ENCODE measurements around the gene DNAH14.
"Not testable (repeated sequence)": the region's sequence is repeated elsewhere in the genome, so short reads cannot be mapped to it uniquely, and the experiment has no call there.

DNAH14 gene

DNA sequence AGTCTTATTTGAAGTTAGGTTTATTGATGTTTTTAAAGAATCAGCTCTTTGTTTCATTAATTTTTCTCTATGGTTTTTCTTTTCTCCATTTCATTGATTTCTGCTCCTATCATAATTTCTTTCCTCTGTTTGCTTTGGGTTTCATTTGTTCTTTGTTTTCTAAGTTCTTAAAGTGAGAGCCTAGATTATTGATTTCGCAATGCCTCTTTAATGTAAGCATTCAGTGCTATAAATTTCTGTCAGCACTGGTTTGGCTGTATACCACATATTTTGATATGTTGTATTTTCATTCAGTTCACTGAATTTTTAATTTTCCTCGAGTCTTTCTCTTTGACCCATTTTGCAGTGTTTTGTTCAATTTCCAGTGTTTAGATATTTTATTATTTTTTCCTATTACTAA is 68.7 kb downstream of the DNAH14 start:
- no peaks in the 10 kb centered on the region for H3K27me3 ChIP-seq (ENCODE audit: low read depth, low read length)
- H3K36me3 ChIP-seq (ENCODE audit: control insufficient read depth in 1 of 2, insufficient read depth in 2 of 2, low read length in 2 of 2) = no peaks in the 10 kb centered on the region
- no peak overlapping the region for H3K4me3 ChIP-seq (ENCODE audit: low read depth in 1 of 2, low read length in 2 of 2)
- peaks cover 0 to 11% of the 10 kb centered on the region in 2 donors for H3K9me3 ChIP-seq (ENCODE audit: control insufficient read depth in 1 of 2, low read length in 2 of 2)
- H3K4me1 ChIP-seq (ENCODE audit: control insufficient read depth in 1 of 2, insufficient read depth in 2 of 2, low read length in 2 of 2) = no peaks in the 10 kb centered on the region
- no peak overlapping the region for H3K27ac ChIP-seq (ENCODE audit: low read length)

DNA sequence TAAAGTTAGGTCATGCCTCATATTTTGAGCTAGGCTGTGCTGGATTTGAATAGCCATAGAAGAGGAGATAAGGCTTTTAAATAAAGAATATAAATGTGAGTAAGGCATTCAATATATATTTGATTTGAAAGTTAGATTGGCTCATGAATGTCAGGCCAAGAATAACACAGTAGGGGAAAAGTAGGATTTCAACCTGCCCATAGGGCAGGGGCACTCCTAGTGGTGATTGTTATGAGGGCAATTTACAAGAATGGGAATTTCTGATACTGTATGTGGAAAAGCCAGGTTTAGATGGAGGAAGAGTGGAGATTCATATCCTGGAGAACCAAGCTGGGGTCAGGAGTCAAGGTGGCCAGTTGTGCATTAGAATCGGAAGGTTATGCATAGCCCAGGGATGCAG is 74.9 kb downstream of the DNAH14 start:
- no peak overlapping the region for H3K4me3 ChIP-seq (ENCODE audit: low read depth in 1 of 2, low read length in 2 of 2)
- H3K27ac ChIP-seq (ENCODE audit: low read length) = no peak overlapping the region
- H3K27me3 ChIP-seq (ENCODE audit: low read depth, low read length) = no peaks in the 10 kb centered on the region
- H3K4me1 ChIP-seq (ENCODE audit: control insufficient read depth in 1 of 2, insufficient read depth in 2 of 2, low read length in 2 of 2) = no peaks in the 10 kb centered on the region
- H3K9me3 ChIP-seq (ENCODE audit: control insufficient read depth in 1 of 2, low read length in 2 of 2) = peaks cover 0 to 8% of the 10 kb centered on the region in 2 donors
- H3K36me3 ChIP-seq (ENCODE audit: control insufficient read depth in 1 of 2, insufficient read depth in 2 of 2, low read length in 2 of 2) = no peaks in the 10 kb centered on the region

DNA sequence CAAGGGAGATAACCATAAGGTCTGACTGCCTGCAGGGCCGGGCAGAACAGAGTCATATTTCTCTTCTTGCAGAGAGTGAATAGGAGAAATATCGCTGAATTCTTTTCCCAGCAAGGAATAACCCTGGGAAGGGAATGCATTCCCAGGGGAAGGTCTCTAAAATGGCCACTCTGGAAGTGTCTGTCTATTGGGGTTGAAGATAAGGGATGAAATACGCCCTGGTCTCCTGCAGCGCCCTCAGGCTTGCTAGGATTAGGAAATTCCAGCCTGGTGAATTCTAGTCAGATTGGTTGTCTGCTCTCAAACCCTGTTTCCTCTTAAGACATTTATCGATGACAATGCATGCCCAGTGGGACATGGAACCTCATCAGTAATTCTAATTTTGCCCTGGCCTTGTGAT is 76.9 kb downstream of the DNAH14 start:
- H3K27me3 ChIP-seq (ENCODE audit: low read depth, low read length); H3K4me1 ChIP-seq (ENCODE audit: control insufficient read depth in 1 of 2, insufficient read depth in 2 of 2, low read length in 2 of 2); H3K27ac ChIP-seq (ENCODE audit: low read length): not testable (repeated sequence)

DNA sequence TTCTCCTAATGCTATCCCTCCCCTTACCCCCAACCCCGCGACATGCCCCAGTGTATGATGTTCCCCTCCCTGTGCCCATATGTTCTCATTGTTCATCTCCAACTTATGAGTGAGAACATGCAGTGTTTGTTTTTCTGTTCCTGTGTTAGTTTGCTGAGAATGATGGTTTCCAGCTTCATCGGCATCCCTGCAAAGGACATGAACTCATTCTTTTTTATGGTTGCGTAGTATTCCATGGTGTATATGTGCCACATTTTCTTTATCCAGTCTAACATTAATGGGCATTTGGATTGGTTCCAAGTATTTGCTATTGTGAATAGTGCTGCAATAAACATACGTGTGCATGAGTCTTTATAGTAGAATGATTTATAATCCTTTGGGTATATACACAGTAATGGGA is 78.6 kb downstream of the DNAH14 start:
- not testable (repeated sequence) for H3K27ac ChIP-seq (ENCODE audit: low read length); H3K4me3 ChIP-seq (ENCODE audit: low read depth in 1 of 2, low read length in 2 of 2); H3K9me3 ChIP-seq (ENCODE audit: control insufficient read depth in 1 of 2, low read length in 2 of 2); H3K4me1 ChIP-seq (ENCODE audit: control insufficient read depth in 1 of 2, insufficient read depth in 2 of 2, low read length in 2 of 2); H3K36me3 ChIP-seq (ENCODE audit: control insufficient read depth in 1 of 2, insufficient read depth in 2 of 2, low read length in 2 of 2); H3K27me3 ChIP-seq (ENCODE audit: low read depth, low read length)

More for the DNA sequence above, 76.9 kb downstream of the DNAH14 start:
- not testable (repeated sequence) for H3K36me3 ChIP-seq (ENCODE audit: control insufficient read depth in 1 of 2, insufficient read depth in 2 of 2, low read length in 2 of 2); H3K9me3 ChIP-seq (ENCODE audit: control insufficient read depth in 1 of 2, low read length in 2 of 2); H3K4me3 ChIP-seq (ENCODE audit: low read depth in 1 of 2, low read length in 2 of 2)

DNA sequence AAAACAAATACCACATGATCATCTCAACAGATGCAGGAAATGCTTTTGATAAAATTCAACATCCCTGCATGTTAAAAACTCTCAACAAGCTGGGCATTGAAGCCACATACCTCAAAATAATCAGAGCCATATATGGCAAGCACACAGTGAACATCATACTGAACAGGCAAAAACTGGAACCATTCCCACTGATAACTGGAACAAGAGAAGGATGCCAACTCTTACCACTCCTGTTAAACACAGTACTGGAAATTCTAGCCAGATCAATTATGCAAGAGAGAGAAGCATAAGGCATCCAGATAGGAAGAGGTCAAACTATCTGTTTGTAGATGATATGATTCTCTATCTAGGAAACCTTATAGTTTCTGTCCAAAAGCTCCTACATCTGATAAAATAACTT is 91.6 kb downstream of the DNAH14 start:
- H3K27ac ChIP-seq (ENCODE audit: low read length) = no peak overlapping the region
- H3K27me3 ChIP-seq (ENCODE audit: low read depth, low read length) = no peaks in the 10 kb centered on the region
- no peak overlapping the region for H3K4me3 ChIP-seq (ENCODE audit: low read depth in 1 of 2, low read length in 2 of 2)
- peaks cover 0 to 2% of the 10 kb centered on the region in 2 donors for H3K9me3 ChIP-seq (ENCODE audit: control insufficient read depth in 1 of 2, low read length in 2 of 2)
- H3K36me3 ChIP-seq (ENCODE audit: control insufficient read depth in 1 of 2, insufficient read depth in 2 of 2, low read length in 2 of 2) = no peaks in the 10 kb centered on the region
- no peaks in the 10 kb centered on the region for H3K4me1 ChIP-seq (ENCODE audit: control insufficient read depth in 1 of 2, insufficient read depth in 2 of 2, low read length in 2 of 2)

DNA sequence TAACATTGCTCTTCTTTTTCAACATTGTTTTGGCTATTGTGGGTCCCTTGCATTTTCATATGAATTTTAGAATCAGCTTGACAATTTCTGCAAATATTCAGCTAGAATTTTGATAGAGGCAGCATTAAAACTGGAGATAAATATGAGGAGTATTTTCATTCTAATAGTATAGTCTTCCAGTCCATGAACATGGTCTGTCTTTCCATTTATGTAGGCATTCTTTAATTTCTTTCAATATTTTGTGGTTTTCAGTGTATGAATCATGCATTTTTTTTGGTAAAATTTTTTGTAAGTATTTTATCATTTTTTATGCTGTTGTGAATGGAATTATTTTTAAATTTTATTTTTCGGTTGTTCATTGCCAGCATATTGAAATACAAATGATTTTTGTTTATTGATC is 97.2 kb downstream of the DNAH14 start:
- H3K27ac ChIP-seq (ENCODE audit: low read length) = no peak overlapping the region

DNA sequence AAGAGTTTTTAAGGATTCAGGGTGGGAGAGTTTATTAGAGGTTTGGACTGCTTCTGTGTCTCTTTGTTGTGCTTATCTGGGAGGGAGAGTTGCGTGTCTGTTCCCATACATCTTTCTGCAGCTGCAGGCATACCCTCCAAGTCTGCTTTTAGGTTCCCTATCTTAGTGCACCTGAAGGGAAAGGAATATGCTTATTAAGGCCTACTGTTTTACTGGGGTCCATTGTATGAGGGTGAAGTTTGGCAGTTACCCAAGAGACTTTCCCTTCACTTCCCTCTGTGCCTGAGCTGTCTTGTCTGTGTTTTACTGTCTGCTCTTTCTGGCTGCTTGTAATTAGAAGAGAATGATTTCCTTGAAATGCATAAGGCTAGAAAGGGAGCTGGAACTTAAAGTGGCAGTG is 107.0 kb downstream of the DNAH14 start:
- H3K4me3 ChIP-seq (ENCODE audit: low read depth in 1 of 2, low read length in 2 of 2); H3K27ac ChIP-seq (ENCODE audit: low read length); H3K9me3 ChIP-seq (ENCODE audit: control insufficient read depth in 1 of 2, low read length in 2 of 2); H3K4me1 ChIP-seq (ENCODE audit: control insufficient read depth in 1 of 2, insufficient read depth in 2 of 2, low read length in 2 of 2); H3K27me3 ChIP-seq (ENCODE audit: low read depth, low read length); H3K36me3 ChIP-seq (ENCODE audit: control insufficient read depth in 1 of 2, insufficient read depth in 2 of 2, low read length in 2 of 2): not testable (repeated sequence)

More for the DNA sequence above, 97.2 kb downstream of the DNAH14 start:
- H3K36me3 ChIP-seq (ENCODE audit: control insufficient read depth in 1 of 2, insufficient read depth in 2 of 2, low read length in 2 of 2) = no peaks in the 10 kb centered on the region
- H3K9me3 ChIP-seq (ENCODE audit: control insufficient read depth in 1 of 2, low read length in 2 of 2) = peaks cover 0 to 4% of the 10 kb centered on the region in 2 donors
- H3K4me3 ChIP-seq (ENCODE audit: low read depth in 1 of 2, low read length in 2 of 2) = no peak overlapping the region
- H3K27me3 ChIP-seq (ENCODE audit: low read depth, low read length) = no peaks in the 10 kb centered on the region
- no peaks in the 10 kb centered on the region for H3K4me1 ChIP-seq (ENCODE audit: control insufficient read depth in 1 of 2, insufficient read depth in 2 of 2, low read length in 2 of 2)

DNA sequence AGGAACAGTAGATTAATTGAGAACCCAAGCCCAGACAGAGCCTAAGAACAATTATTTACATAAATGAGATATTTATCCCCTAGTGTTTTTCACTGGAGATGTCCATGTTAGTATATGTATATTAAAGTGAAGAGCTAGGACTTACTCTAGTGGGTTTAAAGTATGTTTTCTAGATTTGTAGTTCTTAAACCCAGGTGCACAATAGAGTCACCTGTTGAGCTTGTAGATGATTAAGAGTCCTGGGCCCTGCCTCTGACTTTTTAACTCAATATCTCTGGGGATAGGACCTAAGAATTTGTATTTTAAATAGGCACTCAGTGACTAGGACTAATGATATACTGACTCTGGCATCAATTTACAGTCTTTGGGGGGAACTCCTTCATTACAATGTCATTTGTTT is 112.8 kb downstream of the DNAH14 start:
- H3K36me3 ChIP-seq (ENCODE audit: control insufficient read depth in 1 of 2, insufficient read depth in 2 of 2, low read length in 2 of 2) = no peaks in the 10 kb centered on the region
- no peak overlapping the region for H3K4me3 ChIP-seq (ENCODE audit: low read depth in 1 of 2, low read length in 2 of 2)
- H3K4me1 ChIP-seq (ENCODE audit: control insufficient read depth in 1 of 2, insufficient read depth in 2 of 2, low read length in 2 of 2) = no peaks in the 10 kb centered on the region
- no peaks in the 10 kb centered on the region for H3K9me3 ChIP-seq (ENCODE audit: control insufficient read depth in 1 of 2, low read length in 2 of 2)
- H3K27me3 ChIP-seq (ENCODE audit: low read depth, low read length) = no peaks in the 10 kb centered on the region
- H3K27ac ChIP-seq (ENCODE audit: low read length) = no peak overlapping the region

DNA sequence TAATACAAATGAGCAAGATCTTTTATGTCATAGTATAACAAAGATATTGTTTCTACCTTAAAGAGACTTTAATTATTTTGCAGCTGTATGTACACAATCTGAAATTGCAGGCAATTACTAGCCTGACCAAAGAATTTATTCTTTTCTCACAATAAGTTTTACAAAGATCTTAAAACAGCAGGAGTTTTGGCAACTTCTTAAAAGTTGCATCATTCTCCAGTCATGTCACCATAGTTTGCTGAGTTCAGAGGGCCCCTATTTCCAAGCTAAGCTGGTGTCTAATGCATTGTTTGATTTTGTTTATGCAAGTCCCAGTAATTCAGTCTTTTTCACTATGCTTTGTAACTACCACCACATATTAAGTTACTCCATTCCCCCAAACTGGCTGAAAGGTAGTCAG is 114.8 kb downstream of the DNAH14 start:
- Histone ChIP-seq H3K4me3 (ENCODE audit: low read depth in 1 of 2, low read length in 2 of 2) (no peak overlapping the region), H3K27me3 (ENCODE audit: low read depth, low read length) (no peaks in the 10 kb centered on the region), H3K36me3 (ENCODE audit: control insufficient read depth in 1 of 2, insufficient read depth in 2 of 2, low read length in 2 of 2) (no peaks in the 10 kb centered on the region), H3K4me1 (ENCODE audit: control insufficient read depth in 1 of 2, insufficient read depth in 2 of 2, low read length in 2 of 2) (no peaks in the 10 kb centered on the region), H3K27ac (ENCODE audit: low read length) (no peak overlapping the region), H3K9me3 (ENCODE audit: control insufficient read depth in 1 of 2, low read length in 2 of 2) (no peaks in the 10 kb centered on the region)

DNA sequence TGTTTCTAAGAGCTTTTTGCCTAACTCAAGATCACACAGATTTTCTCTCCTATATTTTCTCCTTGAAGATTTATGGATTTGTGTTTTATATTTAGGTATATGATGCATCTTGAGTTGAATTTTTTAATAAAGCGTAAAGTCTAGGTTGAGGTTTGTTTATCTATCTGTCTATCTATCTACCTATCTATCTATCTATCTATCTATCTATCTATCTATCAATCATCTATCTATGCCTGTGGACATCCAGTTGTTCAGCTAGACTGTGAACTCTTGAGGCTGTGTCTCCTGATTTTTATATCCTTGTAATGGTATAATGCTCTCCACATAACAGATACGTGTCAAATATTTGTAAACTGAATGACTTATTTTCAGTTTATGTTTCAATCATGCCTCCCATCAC is 120.1 kb downstream of the DNAH14 start:
- no peak overlapping the region for H3K27ac ChIP-seq (ENCODE audit: low read length)

DNA sequence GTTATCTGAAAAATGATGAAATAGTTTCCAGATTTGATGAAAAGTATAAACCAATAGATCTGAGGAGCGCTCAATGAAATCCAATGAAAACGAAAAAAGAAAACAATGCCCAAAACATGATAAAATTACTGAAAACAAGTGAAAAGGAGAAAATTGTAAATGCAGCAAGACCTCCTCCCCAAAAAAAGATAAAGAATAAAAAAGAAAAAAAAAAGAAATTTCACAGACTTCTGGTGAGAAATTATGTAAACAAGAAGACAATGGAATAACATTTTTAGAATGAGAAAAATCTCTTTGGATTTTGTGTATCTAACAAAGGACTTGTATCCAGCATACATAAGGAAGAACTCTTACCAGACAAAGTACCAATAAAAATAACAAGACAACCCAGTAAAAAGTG is 134.2 kb downstream of the DNAH14 start:
- Histone ChIP-seq H3K36me3 (ENCODE audit: control insufficient read depth in 1 of 2, insufficient read depth in 2 of 2, low read length in 2 of 2) (no peaks in the 10 kb centered on the region), H3K4me1 (ENCODE audit: control insufficient read depth in 1 of 2, insufficient read depth in 2 of 2, low read length in 2 of 2) (no peaks in the 10 kb centered on the region), H3K27me3 (ENCODE audit: low read depth, low read length) (no peaks in the 10 kb centered on the region), H3K4me3 (ENCODE audit: low read depth in 1 of 2, low read length in 2 of 2) (no peak overlapping the region), H3K9me3 (ENCODE audit: control insufficient read depth in 1 of 2, low read length in 2 of 2) (peaks cover 0 to 7% of the 10 kb centered on the region in 2 donors), H3K27ac (ENCODE audit: low read length) (no peak overlapping the region)

More for the DNA sequence above, 120.1 kb downstream of the DNAH14 start:
- Histone ChIP-seq H3K9me3 (ENCODE audit: control insufficient read depth in 1 of 2, low read length in 2 of 2) (no peaks in the 10 kb centered on the region), H3K4me1 (ENCODE audit: control insufficient read depth in 1 of 2, insufficient read depth in 2 of 2, low read length in 2 of 2) (no peaks in the 10 kb centered on the region), H3K4me3 (ENCODE audit: low read depth in 1 of 2, low read length in 2 of 2) (no peak overlapping the region), H3K36me3 (ENCODE audit: control insufficient read depth in 1 of 2, insufficient read depth in 2 of 2, low read length in 2 of 2) (no peaks in the 10 kb centered on the region), H3K27me3 (ENCODE audit: low read depth, low read length) (no peaks in the 10 kb centered on the region)

DNA sequence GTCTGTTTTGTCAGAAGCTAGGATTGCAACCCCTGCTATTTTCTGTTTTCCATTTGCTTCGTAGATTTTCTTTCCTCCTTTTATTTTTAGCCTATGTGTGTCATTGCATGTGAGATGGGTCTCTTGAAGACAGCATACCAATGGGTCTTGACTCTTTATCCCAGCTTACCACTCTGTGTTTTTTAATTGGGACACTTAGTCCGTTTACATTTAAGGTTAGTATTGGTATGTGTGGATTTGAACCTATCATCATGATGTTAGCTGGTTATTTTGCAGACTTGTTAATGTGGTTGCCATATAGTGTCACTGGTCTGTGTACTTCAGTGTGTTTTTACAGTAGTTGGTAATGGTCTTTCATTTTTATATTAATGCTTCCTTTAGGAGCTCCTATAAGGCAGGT is 141.5 kb downstream of the DNAH14 start:
- Histone ChIP-seq H3K36me3 (ENCODE audit: control insufficient read depth in 1 of 2, insufficient read depth in 2 of 2, low read length in 2 of 2) (no peaks in the 10 kb centered on the region), H3K4me1 (ENCODE audit: control insufficient read depth in 1 of 2, insufficient read depth in 2 of 2, low read length in 2 of 2) (no peaks in the 10 kb centered on the region), H3K4me3 (ENCODE audit: low read depth in 1 of 2, low read length in 2 of 2) (peak overlapping the region in 1 of 2 donors; percentile 7), H3K9me3 (ENCODE audit: control insufficient read depth in 1 of 2, low read length in 2 of 2) (peaks cover 4 to 9% of the 10 kb centered on the region in 2 donors), H3K27ac (ENCODE audit: low read length) (no peak overlapping the region), H3K27me3 (ENCODE audit: low read depth, low read length) (no peaks in the 10 kb centered on the region)

All from muscle layer of duodenum (tissue), 2 donors.